ENCODE results near the gene NXPE1.

Gene NXPE1

GRCh38 chr11:114562166-114562916, 2.7 kb upstream of the NXPE1 start:
- DNase-seq = peak; percentile 18

- DNase-seq = no peak
Observed at GRCh38 chr11:114556135-114556534, 3.5 kb downstream of the NXPE1 start.

GRCh38 chr11:114553642-114554041, 6.0 kb downstream of the NXPE1 start:
- DNase-seq = no peak

GRCh38 chr11:114551060-114551459, 8.6 kb downstream of the NXPE1 start:
- DNase-seq = no peak

- no peak for DNase-seq
Observed at GRCh38 chr11:114525682-114526081, 34.0 kb downstream of the NXPE1 start.

GRCh38 chr11:114524122-114524521, 35.6 kb downstream of the NXPE1 start:
- DNase-seq = no peak

- no peak for DNase-seq
Observed at GRCh38 chr11:114522818-114523217, 36.9 kb downstream of the NXPE1 start.

GRCh38 chr11:114511538-114511937, 48.1 kb downstream of the NXPE1 start:
- DNase-seq = no peak

- DNase-seq = no peak
Observed at GRCh38 chr11:114511079-114511478, 48.6 kb downstream of the NXPE1 start.

- peak; percentile 8 for DNase-seq
Observed at GRCh38 chr11:114501901-114502300, 57.8 kb downstream of the NXPE1 start.

- peak; percentile 55 for DNase-seq
Observed at GRCh38 chr11:114499756-114500155, 59.9 kb downstream of the NXPE1 start.

GRCh38 chr11:114496915-114497314, 62.8 kb downstream of the NXPE1 start:
- DNase-seq = no peak

- DNase-seq = no peak
Observed at GRCh38 chr11:114483929-114484328, 75.8 kb downstream of the NXPE1 start.

GRCh38 chr11:114482114-114482513, 77.6 kb downstream of the NXPE1 start:
- no peak for DNase-seq

- peak; percentile 13 for DNase-seq
Observed at GRCh38 chr11:114479331-114479730, 80.3 kb downstream of the NXPE1 start.

- peak; percentile 16 for DNase-seq
Observed at GRCh38 chr11:114478768-114479167, 80.9 kb downstream of the NXPE1 start.

GRCh38 chr11:114478001-114478410, 81.7 kb downstream of the NXPE1 start:
- DNase-seq = no peak

GRCh38 chr11:114472661-114473060, 87.0 kb downstream of the NXPE1 start:
- peak; percentile 28 for DNase-seq
